Gastrocnemius medialis (tissue), 4 donors: ENCODE data around the gene SNRPB2. TPM values are rescaled to one million over a fixed set of nuclear protein-coding genes. Genes with fewer than 3 reads are reported as not detected.

Source experiments
- total RNA-seq, 4 donors: library from RNA; depleted of rRNA; stranded (reverse); fragments of >200 nt; gene quantifications; one replicate each; pipeline versions ENCODE4 v1.1.0 to v1.2.3, GENCODE V29; 2016

Gene SNRPB2
- total RNA-seq, 4 donors from 2014 or later = 18.6 to 37.5 (median 31.7) TPM

Other genes with a start within 250 kb of the SNRPB2 start
- 10 to 100 TPM; 13.4 to 23.9 (median 20.0) TPM for gene KIF16B, start 156.6 kb upstream of the SNRPB2 start, total RNA-seq
- gene OTOR, start 18.3 kb downstream of the SNRPB2 start, total RNA-seq = not detected